Measurements from ENCODE around the gene TAF15. TPM values are rescaled to one million over a fixed set of nuclear protein-coding genes. Genes with fewer than 3 reads are reported as not detected.

Gene TAF15
- total RNA-seq, 2 experiments from 2014 or later = 269 to 271 TPM

DNA sequence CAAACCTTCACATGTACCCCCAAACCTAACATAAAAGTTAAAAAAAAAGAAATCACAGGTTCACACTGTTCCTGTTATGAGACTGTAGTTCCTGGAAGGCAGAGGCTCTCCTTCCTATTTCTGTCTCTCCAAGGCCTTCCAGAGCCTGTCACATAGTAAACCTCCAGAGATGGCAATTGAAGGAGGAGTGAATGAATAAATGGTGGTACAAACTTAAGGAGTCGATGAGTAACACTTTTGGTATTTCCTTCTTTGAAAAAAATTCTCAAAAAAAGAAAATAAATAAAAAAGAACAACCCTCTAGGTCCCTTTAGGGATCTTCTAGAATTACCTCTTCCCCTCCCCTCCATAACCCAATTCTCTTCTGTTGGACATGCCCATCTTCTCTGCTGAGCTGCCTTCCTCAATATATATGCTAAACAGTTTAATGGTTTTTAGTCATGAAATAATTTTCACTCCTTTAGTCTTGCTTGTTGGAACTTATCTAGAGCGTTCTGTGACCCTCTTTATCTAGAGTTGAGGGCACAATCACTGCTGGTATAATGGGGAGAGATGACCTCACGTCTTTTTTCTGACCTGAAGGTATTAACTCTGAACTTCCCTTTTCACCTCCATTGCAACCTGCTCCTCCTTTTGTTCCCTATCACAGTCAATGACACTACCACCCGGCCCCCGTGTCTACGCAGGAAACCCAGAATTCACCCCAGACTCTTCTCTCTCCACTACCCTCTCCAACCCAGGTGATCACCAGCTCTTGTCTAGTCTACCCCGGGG is 1.7 kb upstream of the TAF15 start:
- ChIA-PET CTCF (interaction anchor here (1.2 to 9.8 kb wide), 9 partner anchors 9 to 341 kb away, joined by 3 to 336 read pairs (median 5); partner anchors contain the start of gene MMP28), POLR2A (interaction anchor here (0.6 to 3.5 kb wide), 4 partner anchors 19 to 739 kb away, joined by 3 to 30 read pairs (median 4); no protein-coding TSS in a partner anchor)
- Mint-ChIP-seq H3K27me3 (no peaks in the 10 kb centered on the region), H3K9me3 (no peaks in the 10 kb centered on the region), H3K4me3 (peak overlapping the region; percentile 81), H3K4me1 (ENCODE audit: low read depth) (peaks cover 42% of the 10 kb centered on the region), H3K27ac (peak overlapping the region; percentile 99), H3K36me3 (peaks cover 14% of the 10 kb centered on the region)
- DNase-seq = no peak
- intact Hi-C loops (cut with micrococcal nuclease) = loop anchor here (2.0 to 10.0 kb wide), 5 partner anchors 63 to 745 kb away; partner anchors contain the start of genes AP2B1, RFFL, SLFN11 and SLFN5

GRCh38 chr17:35808240-35808961 is 883 bp upstream of the TAF15 start:
- no peaks in the 10 kb centered on the region for H3K27me3 Mint-ChIP-seq
- ChIA-PET CTCF (interaction anchor here (0.7 to 9.8 kb wide), 23 partner anchors 8 to 674 kb away, joined by 3 to 336 read pairs (median 4); partner anchors contain the start of genes MMP28 and RASL10B), POLR2A (interaction anchor here (0.6 to 3.5 kb wide), 21 partner anchors 9 to 738 kb away, joined by 3 to 30 read pairs (median 4); partner anchors contain the start of genes AP2B1, CCL3, CCL5 and MMP28)
- H3K4me1 Mint-ChIP-seq (ENCODE audit: low read depth) = peaks cover 41% of the 10 kb centered on the region
- peak overlapping the region; percentile 81 for H3K4me3 Mint-ChIP-seq
- DNase-seq = no peak
- intact Hi-C loops (cut with micrococcal nuclease) = loop anchor here (2.0 to 10.0 kb wide), 5 partner anchors 64 to 746 kb away; partner anchors contain the start of genes AP2B1, RFFL, SLFN11 and SLFN5
- H3K27ac Mint-ChIP-seq = peak overlapping the region; percentile 99
- H3K9me3 Mint-ChIP-seq = no peaks in the 10 kb centered on the region
- H3K36me3 Mint-ChIP-seq = peaks cover 14% of the 10 kb centered on the region

GRCh38 chr17:35809855-35810461 is 674 bp downstream of the TAF15 start:
- peak overlapping the region; percentile 99 for H3K27ac Mint-ChIP-seq
- ChIA-PET CTCF (interaction anchor here (1.2 to 9.8 kb wide), 8 partner anchors 10 to 271 kb away, joined by 3 to 336 read pairs (median 8); partner anchors contain the start of gene MMP28), POLR2A (interaction anchor here (0.5 to 3.5 kb wide), 13 partner anchors 10 to 736 kb away, joined by 3 to 30 read pairs (median 3); partner anchors contain the start of genes CCL5, MYO19, PIGW and RDM1)
- H3K9me3 Mint-ChIP-seq = no peaks in the 10 kb centered on the region
- DNase-seq = no peak
- no peaks in the 10 kb centered on the region for H3K27me3 Mint-ChIP-seq
- intact Hi-C loops (cut with micrococcal nuclease) = loop anchor here (1.0 to 10.0 kb wide), 6 partner anchors 46 to 748 kb away; partner anchors contain the start of genes AP2B1, RFFL, SLFN11 and SLFN5
- H3K4me1 Mint-ChIP-seq (ENCODE audit: low read depth) = peaks cover 44% of the 10 kb centered on the region
- H3K4me3 Mint-ChIP-seq = peak overlapping the region; percentile 81
- H3K36me3 Mint-ChIP-seq = peaks cover 19% of the 10 kb centered on the region

DNA sequence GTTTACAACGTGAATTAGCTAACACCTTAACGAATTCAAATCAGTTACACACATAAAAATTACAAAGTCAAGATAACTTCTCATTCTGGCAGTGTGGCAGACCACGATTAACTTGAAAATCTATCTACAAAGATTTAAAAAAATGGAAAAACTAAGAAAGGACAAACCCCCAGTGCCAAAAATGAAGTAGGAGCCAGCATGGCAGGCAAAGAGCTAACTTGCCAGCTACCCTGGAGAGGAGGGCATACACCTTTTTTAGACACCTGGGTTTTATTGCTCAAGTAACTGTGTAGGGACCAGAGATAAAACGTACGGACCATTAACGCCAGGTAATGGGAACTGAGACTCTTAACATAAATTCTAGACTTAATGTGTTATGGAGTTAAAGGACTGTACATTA is 2.5 kb downstream of the TAF15 start:
- peaks cover 24% of the 10 kb centered on the region for H3K36me3 Mint-ChIP-seq
- H3K27ac Mint-ChIP-seq = no peak overlapping the region
- DNase-seq = no peak
- H3K9me3 Mint-ChIP-seq = no peaks in the 10 kb centered on the region
- intact Hi-C loops (cut with micrococcal nuclease) = no loop called here
- peaks cover 57% of the 10 kb centered on the region for H3K4me1 Mint-ChIP-seq (ENCODE audit: low read depth)
- ChIA-PET CTCF (interaction anchor here (9.8 kb wide), 1 partner anchor 46 kb away, joined by 336 read pairs; no protein-coding TSS in a partner anchor), POLR2A (no interaction called here)
- no peaks in the 10 kb centered on the region for H3K27me3 Mint-ChIP-seq
- no peak overlapping the region for H3K4me3 Mint-ChIP-seq

DNA sequence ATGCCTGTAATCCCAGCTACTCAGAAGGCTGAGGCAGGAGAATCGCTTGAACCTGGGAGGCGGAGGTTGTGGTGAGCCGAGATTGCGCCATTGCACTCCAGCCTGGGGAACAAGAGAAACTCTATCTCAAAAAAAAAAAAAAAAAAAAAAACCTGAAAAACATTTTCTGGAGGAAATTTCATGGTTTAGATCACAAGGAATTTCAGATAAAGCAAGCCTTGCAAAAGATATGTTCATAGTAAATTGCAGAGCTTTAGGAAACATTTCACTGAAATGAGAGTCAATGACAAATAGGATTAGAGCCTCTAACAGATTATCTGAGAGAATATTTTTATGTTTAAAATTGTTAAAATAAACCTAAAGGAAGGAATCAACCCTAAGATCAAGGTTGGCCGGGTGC is 3.2 kb downstream of the TAF15 start:
- Mint-ChIP-seq H3K9me3 (no peaks in the 10 kb centered on the region), H3K4me1 (ENCODE audit: low read depth) (peaks cover 57% of the 10 kb centered on the region), H3K4me3 (no peak overlapping the region), H3K36me3 (peaks cover 27% of the 10 kb centered on the region), H3K27ac (no peak overlapping the region), H3K27me3 (no peaks in the 10 kb centered on the region)
- intact Hi-C loops (cut with micrococcal nuclease) = no loop called here
- no peak for DNase-seq
- ChIA-PET POLR2A (no interaction called here), CTCF (interaction anchor here (9.8 kb wide), 1 partner anchor 47 kb away, joined by 336 read pairs; no protein-coding TSS in a partner anchor)

- H3K4me1 Mint-ChIP-seq (ENCODE audit: low read depth) = peaks cover 46% of the 10 kb centered on the region
- H3K27me3 Mint-ChIP-seq = no peaks in the 10 kb centered on the region
- intact Hi-C loops (cut with micrococcal nuclease) = no loop called here
- no peak overlapping the region for H3K4me3 Mint-ChIP-seq
- no peak for DNase-seq
- H3K9me3 Mint-ChIP-seq = no peaks in the 10 kb centered on the region
- ChIA-PET CTCF (interaction anchor here (0.6 to 3.6 kb wide), 4 partner anchors 8 to 53 kb away, joined by 3 to 16 read pairs (median 4); partner anchors contain the start of gene TAF15), POLR2A (interaction anchor here (0.6 to 1.3 kb wide), 3 partner anchors 8 to 261 kb away, joined by 3 to 5 read pairs (median 3); no protein-coding TSS in a partner anchor)
- peaks cover 36% of the 10 kb centered on the region for H3K36me3 Mint-ChIP-seq
- no peak overlapping the region for H3K27ac Mint-ChIP-seq
Measured at GRCh38 chr17:35816723-35817122, 7.4 kb downstream of the TAF15 start.

DNA sequence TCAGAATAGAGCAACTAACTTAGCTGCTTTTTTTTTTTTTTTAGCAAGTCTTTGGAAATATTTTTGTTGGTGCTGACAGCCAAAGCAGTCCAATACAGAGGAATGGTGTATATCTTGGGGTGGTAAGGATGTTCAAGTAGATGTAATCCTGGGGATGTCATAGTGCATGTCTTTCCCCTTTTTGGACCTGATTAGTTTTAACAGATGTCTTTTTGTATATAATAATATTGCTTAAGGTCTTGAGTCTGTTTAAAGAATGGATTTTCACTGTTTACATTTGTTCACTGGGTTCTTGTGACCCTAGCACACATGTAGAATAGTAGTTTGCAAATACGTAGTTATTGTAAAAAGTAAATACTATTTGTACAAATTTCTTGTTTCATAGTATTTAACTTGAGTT is 7.9 kb downstream of the TAF15 start:
- DNase-seq = no peak
- Mint-ChIP-seq H3K27me3 (no peaks in the 10 kb centered on the region), H3K9me3 (no peaks in the 10 kb centered on the region), H3K36me3 (peaks cover 36% of the 10 kb centered on the region), H3K4me1 (ENCODE audit: low read depth) (peaks cover 41% of the 10 kb centered on the region), H3K4me3 (no peak overlapping the region), H3K27ac (no peak overlapping the region)
- intact Hi-C loops (cut with micrococcal nuclease) = no loop called here
- ChIA-PET CTCF (interaction anchor here (0.6 to 3.6 kb wide), 4 partner anchors 9 to 53 kb away, joined by 3 to 16 read pairs (median 4); partner anchors contain the start of gene TAF15), POLR2A (interaction anchor here (0.6 to 1.3 kb wide), 3 partner anchors 8 to 262 kb away, joined by 3 to 5 read pairs (median 3); no protein-coding TSS in a partner anchor)

GRCh38 chr17:35819455-35819854 is 10.2 kb downstream of the TAF15 start:
- Mint-ChIP-seq H3K36me3 (peaks cover 50% of the 10 kb centered on the region), H3K9me3 (no peaks in the 10 kb centered on the region), H3K4me1 (ENCODE audit: low read depth) (peaks cover 32% of the 10 kb centered on the region), H3K27ac (no peak overlapping the region), H3K27me3 (no peaks in the 10 kb centered on the region), H3K4me3 (no peak overlapping the region)
- DNase-seq = no peak
- intact Hi-C loops (cut with micrococcal nuclease) = no loop called here
- ChIA-PET CTCF (interaction anchor here (1.3 to 2.5 kb wide), 4 partner anchors 11 to 72 kb away, joined by 3 to 16 read pairs (median 10); partner anchors contain the start of gene TAF15), POLR2A (interaction anchor here (0.9 kb wide), 1 partner anchor 9 kb away, joined by 3 read pairs; no protein-coding TSS in a partner anchor)

DNA sequence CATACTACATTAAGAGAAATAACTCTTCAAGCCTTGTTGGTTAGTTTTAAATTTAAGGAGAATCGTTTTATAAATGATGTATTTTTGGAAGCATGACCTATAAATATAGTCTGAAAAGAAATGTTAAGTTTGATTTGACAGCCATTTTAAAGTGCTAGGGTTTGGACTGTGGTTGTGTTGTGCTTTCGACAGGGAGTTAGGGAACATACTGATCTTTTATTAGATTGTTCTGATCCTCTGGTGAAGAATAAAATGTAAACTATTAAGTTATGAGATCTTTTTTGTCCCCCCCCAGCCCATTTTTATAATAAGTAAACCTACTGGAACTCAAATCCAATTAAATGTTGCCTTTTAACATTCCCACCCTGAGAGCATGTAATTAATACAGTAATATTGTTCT is 12.0 kb downstream of the TAF15 start:
- POLR2A ChIA-PET = no interaction called here
- no peaks in the 10 kb centered on the region for H3K27me3 Mint-ChIP-seq
- peaks cover 21% of the 10 kb centered on the region for H3K4me1 Mint-ChIP-seq (ENCODE audit: low read depth)
- no peak for DNase-seq
- no peak overlapping the region for H3K27ac Mint-ChIP-seq
- peaks cover 59% of the 10 kb centered on the region for H3K36me3 Mint-ChIP-seq
- H3K4me3 Mint-ChIP-seq = no peak overlapping the region
- H3K9me3 Mint-ChIP-seq = no peaks in the 10 kb centered on the region
- intact Hi-C loops (cut with micrococcal nuclease) = no loop called here
- CTCF ChIA-PET = no interaction called here

GRCh38 chr17:35825206-35825605 is 15.9 kb downstream of the TAF15 start:
- intact Hi-C loops (cut with micrococcal nuclease) = no loop called here
- no peak for DNase-seq
- peaks cover 59% of the 10 kb centered on the region for H3K36me3 Mint-ChIP-seq
- ChIA-PET POLR2A (interaction anchor here (0.6 kb wide), 1 partner anchor 8 kb away, joined by 3 read pairs; no protein-coding TSS in a partner anchor), CTCF (no interaction called here)
- no peaks in the 10 kb centered on the region for H3K9me3 Mint-ChIP-seq
- no peak overlapping the region for H3K27ac Mint-ChIP-seq
- peaks cover 6% of the 10 kb centered on the region for H3K4me1 Mint-ChIP-seq (ENCODE audit: low read depth)
- H3K27me3 Mint-ChIP-seq = no peaks in the 10 kb centered on the region
- no peak overlapping the region for H3K4me3 Mint-ChIP-seq

DNA sequence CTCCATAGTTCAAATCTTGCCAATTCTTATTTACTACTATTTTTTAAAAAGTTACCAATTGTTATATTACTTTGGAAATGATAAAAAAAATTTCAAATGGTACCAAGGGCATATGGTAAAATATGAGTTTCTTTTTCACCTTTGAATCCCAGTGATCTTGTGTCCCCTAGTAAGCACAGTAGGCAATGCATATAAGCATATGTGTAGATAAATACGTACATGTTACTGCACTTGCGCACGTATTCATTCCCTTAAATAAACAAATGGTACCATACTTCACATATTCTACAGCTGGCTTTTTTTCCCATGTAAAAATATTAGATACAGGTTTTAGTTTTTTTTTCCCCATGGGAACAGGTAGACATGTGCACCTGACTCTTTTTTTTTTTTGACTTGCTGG is 31.8 kb downstream of the TAF15 start:
- intact Hi-C loops (cut with micrococcal nuclease) = loop anchor here (10.0 kb wide), 1 partner anchor 304 kb away; no protein-coding TSS in a partner anchor
- no peak overlapping the region for H3K27ac Mint-ChIP-seq
- peaks cover 50% of the 10 kb centered on the region for H3K36me3 Mint-ChIP-seq
- no peak overlapping the region for H3K4me3 Mint-ChIP-seq
- POLR2A ChIA-PET = no interaction called here
- H3K9me3 Mint-ChIP-seq = no peaks in the 10 kb centered on the region
- no peak for DNase-seq
- CTCF ChIA-PET = interaction anchor here (0.6 to 1.3 kb wide), 3 partner anchors 8 to 59 kb away, joined by 3 to 6 read pairs (median 3); no protein-coding TSS in a partner anchor
- no peaks in the 10 kb centered on the region for H3K27me3 Mint-ChIP-seq
- peaks cover 3% of the 10 kb centered on the region for H3K4me1 Mint-ChIP-seq (ENCODE audit: low read depth)

Measured in activated CD4-positive, alpha-beta memory T cell treated with anti-CD3 and anti-CD28 coated beads for 36 hours (primary cell).